ENCODE measurements around the gene NAA10.

NAA10 gene

DNA sequence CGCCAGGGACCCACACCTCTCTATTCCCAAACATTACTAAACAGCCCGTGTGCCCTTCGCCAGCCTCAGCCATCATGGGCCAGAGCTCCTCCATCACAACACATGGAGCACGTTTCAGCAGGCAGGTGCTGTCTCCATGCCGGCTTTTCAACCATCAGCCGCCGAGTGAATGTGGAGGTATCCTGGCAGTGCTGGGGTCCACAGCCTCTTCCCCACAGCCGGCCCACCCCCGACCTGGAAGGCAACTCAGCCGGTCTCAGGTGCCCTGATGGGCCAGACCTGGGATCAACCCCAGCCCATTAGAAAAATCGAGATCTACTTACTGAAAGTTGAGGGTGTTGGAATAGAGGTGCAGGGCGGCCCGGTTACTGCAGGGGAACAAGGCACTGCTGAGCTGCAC lies 3.1 kb downstream of the NAA10 start:
- peaks cover 17% of the 10 kb centered on the region for H3K4me1 ChIP-seq (ENCODE audit: control insufficient read depth, insufficient read depth, low read length)
- H3K4me3 ChIP-seq (ENCODE audit: low read depth, low read length): no peak overlapping the region
- ChIA-PET CTCF (interaction anchor here (14.7 kb wide), 1 partner anchor 17 kb away, joined by 267 read pairs; the partner anchor contains the start of gene RENBP), POLR2A (interaction anchor here (0.7 kb wide), 1 partner anchor 40 kb away, joined by 3 read pairs; the partner anchor contains the start of gene HCFC1)
- H3K9me3 ChIP-seq (ENCODE audit: control insufficient read depth, insufficient read depth, low read depth, low read length): no peaks in the 10 kb centered on the region
- no peak for TF ChIP-seq SP7 (tag by site-specific recombination; IDR thresholded peaks at IDR 0.05)
- TF ChIP-seq ZNF558 (tag by site-specific recombination; IDR thresholded peaks at IDR 0.05): no peak
- TF ChIP-seq ZNF114 (tag by site-specific recombination; IDR thresholded peaks at IDR 0.05): no peak
- TF ChIP-seq, protein P1, sequence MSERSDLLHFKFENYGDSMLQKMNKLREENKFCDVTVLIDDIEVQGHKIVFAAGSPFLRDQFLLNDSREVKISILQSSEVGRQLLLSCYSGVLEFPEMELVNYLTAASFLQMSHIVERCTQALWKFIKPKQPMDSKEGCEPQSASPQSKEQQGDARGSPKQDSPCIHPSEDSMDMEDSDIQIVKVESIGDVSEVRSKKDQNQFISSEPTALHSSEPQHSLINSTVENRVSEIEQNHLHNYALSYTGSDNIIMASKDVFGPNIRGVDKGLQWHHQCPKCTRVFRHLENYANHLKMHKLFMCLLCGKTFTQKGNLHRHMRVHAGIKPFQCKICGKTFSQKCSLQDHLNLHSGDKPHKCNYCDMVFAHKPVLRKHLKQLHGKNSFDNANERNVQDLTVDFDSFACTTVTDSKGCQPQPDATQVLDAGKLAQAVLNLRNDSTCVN (tag by site-specific recombination; optimal IDR thresholded peaks at IDR 0.05): no peak
- TF ChIP-seq, protein P2, sequence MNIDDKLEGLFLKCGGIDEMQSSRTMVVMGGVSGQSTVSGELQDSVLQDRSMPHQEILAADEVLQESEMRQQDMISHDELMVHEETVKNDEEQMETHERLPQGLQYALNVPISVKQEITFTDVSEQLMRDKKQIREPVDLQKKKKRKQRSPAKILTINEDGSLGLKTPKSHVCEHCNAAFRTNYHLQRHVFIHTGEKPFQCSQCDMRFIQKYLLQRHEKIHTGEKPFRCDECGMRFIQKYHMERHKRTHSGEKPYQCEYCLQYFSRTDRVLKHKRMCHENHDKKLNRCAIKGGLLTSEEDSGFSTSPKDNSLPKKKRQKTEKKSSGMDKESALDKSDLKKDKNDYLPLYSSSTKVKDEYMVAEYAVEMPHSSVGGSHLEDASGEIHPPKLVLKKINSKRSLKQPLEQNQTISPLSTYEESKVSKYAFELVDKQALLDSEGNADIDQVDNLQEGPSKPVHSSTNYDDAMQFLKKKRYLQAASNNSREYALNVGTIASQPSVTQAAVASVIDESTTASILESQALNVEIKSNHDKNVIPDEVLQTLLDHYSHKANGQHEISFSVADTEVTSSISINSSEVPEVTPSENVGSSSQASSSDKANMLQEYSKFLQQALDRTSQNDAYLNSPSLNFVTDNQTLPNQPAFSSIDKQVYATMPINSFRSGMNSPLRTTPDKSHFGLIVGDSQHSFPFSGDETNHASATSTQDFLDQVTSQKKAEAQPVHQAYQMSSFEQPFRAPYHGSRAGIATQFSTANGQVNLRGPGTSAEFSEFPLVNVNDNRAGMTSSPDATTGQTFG (tag by site-specific recombination; IDR thresholded peaks at IDR 0.05; ENCODE audit: borderline replicate concordance): no peak
- TF ChIP-seq ZNF610 (tag by site-specific recombination; IDR thresholded peaks at IDR 0.05; ENCODE audit: borderline replicate concordance): no peak
- no peak for TF ChIP-seq ZNF571 (tag by site-specific recombination; IDR thresholded peaks at IDR 0.05)
- no peak for TF ChIP-seq ZNF335 (tag by site-specific recombination; conservative IDR thresholded peaks at IDR 0.05)
- no peak for TF ChIP-seq ZNF585B (tag by site-specific recombination; IDR thresholded peaks at IDR 0.05)
- no peak for TF ChIP-seq ZNF830 (tag by site-specific recombination; IDR thresholded peaks at IDR 0.05; ENCODE audit: low read depth)
- H3K27ac ChIP-seq (ENCODE audit: extremely low read depth, low read depth, low read length): 0 out of 2 replicates have a peak overlapping the region, but pooled peaks have one; percentile 19
- H3K36me3 ChIP-seq (ENCODE audit: control insufficient read depth in 2 of 2, insufficient read depth in 1 of 2, low read length in 2 of 2): peaks cover 23 to 48% of the 10 kb centered on the region in 2 experiments

DNA sequence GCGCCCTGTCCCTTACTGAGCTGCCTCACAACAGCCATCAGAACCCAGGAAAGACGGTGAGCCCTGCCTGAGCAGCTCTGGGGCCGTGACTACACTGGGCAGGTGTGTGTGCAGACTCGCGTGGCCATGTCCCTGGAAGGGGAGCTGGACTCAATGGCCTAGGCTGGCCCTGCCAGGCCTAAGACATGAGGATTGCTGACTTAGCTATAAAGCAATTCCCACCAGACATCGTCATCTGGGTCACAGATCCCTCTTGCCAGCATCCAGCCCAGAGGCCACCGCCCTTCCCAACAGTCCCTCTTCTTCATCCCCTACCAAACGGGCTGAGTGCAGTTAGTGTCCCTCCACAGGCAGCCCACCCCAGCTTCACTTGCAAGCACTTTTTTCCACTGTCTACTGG lies 3.7 kb downstream of the NAA10 start:
- peaks cover 23 to 48% of the 10 kb centered on the region in 2 experiments for H3K36me3 ChIP-seq (ENCODE audit: control insufficient read depth in 2 of 2, insufficient read depth in 1 of 2, low read length in 2 of 2)
- no peak overlapping the region for H3K4me3 ChIP-seq (ENCODE audit: low read depth, low read length)
- peaks cover 17% of the 10 kb centered on the region for H3K4me1 ChIP-seq (ENCODE audit: control insufficient read depth, insufficient read depth, low read length)
- POLR2A ChIA-PET: interaction anchor here (0.7 kb wide), 1 partner anchor 40 kb away, joined by 3 read pairs; the partner anchor contains the start of gene HCFC1
- CTCF ChIA-PET: interaction anchor here (0.7 to 14.7 kb wide), 2 partner anchors 8 to 18 kb away, joined by 3 to 267 read pairs; partner anchors contain the start of gene RENBP
- H3K9me3 ChIP-seq (ENCODE audit: control insufficient read depth, insufficient read depth, low read depth, low read length): no peaks in the 10 kb centered on the region
- 0 out of 2 replicates have a peak overlapping the region, but pooled peaks have one; percentile 19 for H3K27ac ChIP-seq (ENCODE audit: extremely low read depth, low read depth, low read length)
- TF ChIP-seq ZNF114 (tag by site-specific recombination; IDR thresholded peaks at IDR 0.05) (no peak), ZNF768 (tag by site-specific recombination; IDR thresholded peaks at IDR 0.05) (no peak), ZNF302 (tag by site-specific recombination; IDR thresholded peaks at IDR 0.05; ENCODE audit: low read depth) (no peak), ZNF792 (tag by site-specific recombination; IDR thresholded peaks at IDR 0.05) (no peak), ZNF544 (tag by site-specific recombination; IDR thresholded peaks at IDR 0.05) (no peak), ZNF341 (tag by site-specific recombination; IDR thresholded peaks at IDR 0.05; ENCODE audit: low read depth) (no peak), TCF7L2 (IDR thresholded peaks at IDR 0.05; ENCODE audit: borderline replicate concordance, low read depth, low read length) (no peak), ZNF48 (tag by site-specific recombination; IDR thresholded peaks at IDR 0.05) (no peak), GLI2 (tag by site-specific recombination; IDR thresholded peaks at IDR 0.05; ENCODE audit: borderline replicate concordance, low read depth) (no peak), ZNF16 (tag by site-specific recombination; IDR thresholded peaks at IDR 0.05; ENCODE audit: low read depth) (no peak), RBAK (tag by site-specific recombination; IDR thresholded peaks at IDR 0.05) (no peak), ZNF426 (tag by site-specific recombination; IDR thresholded peaks at IDR 0.05) (no peak), ZNF214 (tag by site-specific recombination; IDR thresholded peaks at IDR 0.05; ENCODE audit: borderline replicate concordance) (no peak), KLF16 (tag by site-specific recombination; IDR thresholded peaks at IDR 0.05) (no peak), SALL2 (tag by site-specific recombination; IDR thresholded peaks at IDR 0.05; ENCODE audit: borderline replicate concordance) (no peak)
- TF ChIP-seq, protein P1 (tag by site-specific recombination; optimal IDR thresholded peaks at IDR 0.05): no peak
- TF ChIP-seq, protein P3, sequence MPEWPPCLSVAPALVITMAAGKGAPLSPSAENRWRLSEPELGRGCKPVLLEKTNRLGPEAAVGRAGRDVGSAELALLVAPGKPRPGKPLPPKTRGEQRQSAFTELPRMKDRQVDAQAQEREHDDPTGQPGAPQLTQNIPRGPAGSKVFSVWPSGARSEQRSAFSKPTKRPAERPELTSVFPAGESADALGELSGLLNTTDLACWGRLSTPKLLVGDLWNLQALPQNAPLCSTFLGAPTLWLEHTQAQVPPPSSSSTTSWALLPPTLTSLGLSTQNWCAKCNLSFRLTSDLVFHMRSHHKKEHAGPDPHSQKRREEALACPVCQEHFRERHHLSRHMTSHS (tag by site-specific recombination; IDR thresholded peaks at IDR 0.05): no peak
- TF ChIP-seq, protein P4, sequence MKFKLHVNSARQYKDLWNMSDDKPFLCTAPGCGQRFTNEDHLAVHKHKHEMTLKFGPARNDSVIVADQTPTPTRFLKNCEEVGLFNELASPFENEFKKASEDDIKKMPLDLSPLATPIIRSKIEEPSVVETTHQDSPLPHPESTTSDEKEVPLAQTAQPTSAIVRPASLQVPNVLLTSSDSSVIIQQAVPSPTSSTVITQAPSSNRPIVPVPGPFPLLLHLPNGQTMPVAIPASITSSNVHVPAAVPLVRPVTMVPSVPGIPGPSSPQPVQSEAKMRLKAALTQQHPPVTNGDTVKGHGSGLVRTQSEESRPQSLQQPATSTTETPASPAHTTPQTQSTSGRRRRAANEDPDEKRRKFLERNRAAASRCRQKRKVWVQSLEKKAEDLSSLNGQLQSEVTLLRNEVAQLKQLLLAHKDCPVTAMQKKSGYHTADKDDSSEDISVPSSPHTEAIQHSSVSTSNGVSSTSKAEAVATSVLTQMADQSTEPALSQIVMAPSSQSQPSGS (tag by site-specific recombination; IDR thresholded peaks at IDR 0.05; ENCODE audit: low read depth): no peak
